Fibroblast of villous mesenchyme (primary cell): ENCODE measurements around the gene DCC. TPM values are rescaled to one million over a fixed set of nuclear protein-coding genes. Genes with fewer than 3 reads are reported as not detected.

Source experiments
- DNase-seq: peaks from one replicate; pipeline ENCODE4 v3.0.0-alpha.2; 2010; ENCODE audit warnings: low read depth
- H3K4me3 ChIP-seq: 2 replicates; pipeline ENCODE4 v1.5.1; 2011; ENCODE audit warnings: low read depth, mild to moderate bottlenecking, low read length
- CTCF ChIP-seq: IDR thresholded peaks from 2 replicates; pipeline ENCODE4 v1.5.1; 2012; ENCODE audit warnings: low read depth, mild to moderate bottlenecking, low read length; ENCODE audit not compliant: insufficient read depth
- total RNA-seq: library from RNA; depleted of rRNA; stranded (reverse); fragments of >200 nt; gene quantifications from 2 replicates; pipeline ENCODE4 v1.2.3, GENCODE V29; 2012

DCC gene
- total RNA-seq, 1 donor: not detected

GRCh38 chr18:52367953-52368742 lies 28.2 kb downstream of the DCC start:
- no peak for DNase-seq
- no peak for TF ChIP-seq CTCF
- no peak overlapping the region for H3K4me3 ChIP-seq

GRCh38 chr18:52370841-52371240 lies 30.8 kb downstream of the DCC start:
- H3K4me3 ChIP-seq: no peak overlapping the region
- no peak for TF ChIP-seq CTCF
- DNase-seq: no peak

GRCh38 chr18:52376104-52376503 lies 36.1 kb downstream of the DCC start:
- no peak overlapping the region for H3K4me3 ChIP-seq
- no peak for DNase-seq
- TF ChIP-seq CTCF: no peak

DNA sequence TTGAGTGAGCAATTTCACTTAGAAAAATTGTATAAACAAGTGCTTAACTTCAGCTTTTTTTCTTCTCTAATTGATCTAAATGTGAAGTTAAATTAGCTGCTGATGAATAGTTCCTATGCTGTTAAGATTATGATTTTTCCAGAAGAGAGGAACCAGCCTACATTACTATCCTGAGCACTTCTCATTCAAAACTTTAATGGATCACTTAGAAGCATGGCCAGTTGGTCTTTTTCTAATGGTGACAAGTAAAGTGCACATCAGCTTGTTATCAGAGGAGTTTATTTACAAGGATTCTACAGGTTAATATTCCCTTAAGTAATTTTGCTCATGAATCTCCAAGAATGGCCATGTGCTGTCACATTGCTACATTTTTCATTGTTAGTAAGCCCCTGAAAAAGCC lies 37.1 kb downstream of the DCC start:
- no peak for DNase-seq
- no peak overlapping the region for H3K4me3 ChIP-seq
- TF ChIP-seq CTCF: no peak

GRCh38 chr18:52386306-52386705 lies 46.3 kb downstream of the DCC start:
- no peak for DNase-seq
- H3K4me3 ChIP-seq: no peak overlapping the region
- no peak for TF ChIP-seq CTCF

DNA sequence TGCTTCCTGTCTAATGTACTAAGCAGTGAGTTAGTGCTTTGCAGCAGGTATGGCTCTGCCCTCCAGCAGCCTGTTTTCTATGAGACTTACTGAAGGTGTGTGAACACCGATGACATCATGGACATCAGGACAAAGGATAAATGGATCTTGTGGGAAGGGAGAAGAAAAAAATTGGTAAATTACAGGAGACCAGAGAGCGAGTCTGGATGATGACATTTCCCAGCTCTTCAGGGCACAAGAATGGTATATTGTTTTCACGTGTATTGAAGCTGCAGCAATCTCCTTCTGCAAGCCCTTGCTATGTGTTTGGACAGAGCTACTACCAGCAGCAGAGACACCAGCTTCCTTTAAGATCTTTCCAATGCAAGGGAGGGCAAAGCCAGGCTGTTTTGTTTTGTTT lies 47.2 kb downstream of the DCC start:
- DNase-seq: no peak
- TF ChIP-seq CTCF: no peak

More for the DNA sequence above, 47.2 kb downstream of the DCC start:
- no peak overlapping the region for H3K4me3 ChIP-seq
